Measurements from ENCODE around the gene AGAP3. TPM values are rescaled to one million over a fixed set of nuclear protein-coding genes. Genes with fewer than 3 reads are reported as not detected.
A peak's percentile ranks its signal among the peaks of the same experiment; 100 is the strongest.

AGAP3 gene
- polyA plus RNA-seq, 1 of the 3 experiments (the other 2 are of a cell fraction) = 126 TPM

- Histone ChIP-seq H3K9me3 (no peaks in the 10 kb centered on the region), H3K79me2 (ENCODE audit: insufficient read depth) (peaks cover 62% of the 10 kb centered on the region), H3K4me2 (peak overlapping the region; percentile 53; the same call in 1 of the 2 replicates), H2AFZ (ENCODE audit: low read depth) (no peak overlapping the region), H4K20me1 (ENCODE audit: insufficient read depth) (peaks cover 69% of the 10 kb centered on the region), H3K27me3 (ENCODE audit: insufficient read depth) (no peaks in the 10 kb centered on the region), H3F3A (replicated peaks; ENCODE audit: insufficient read depth) (peaks cover 31% of the 10 kb centered on the region), H3K9ac (no peak overlapping the region; the same call in 1 of the 2 replicates), H3K4me1 (ENCODE audit: control insufficient read depth in 1 of 2, insufficient read depth in 2 of 2, low read depth in 1 of 2, low read length in 1 of 2) (peaks cover 24 to 38% of the 10 kb centered on the region in 2 experiments), H3K9me2 (no peaks in the 10 kb centered on the region), H3K27ac (ENCODE audit: low read depth in 2 of 2, low read length in 1 of 2) (peak overlapping the region in 1 of 2 experiments; percentile 18; a peak in 1 of 4 replicates), H3K4me3 (ENCODE audit: low read depth in 2 of 2, low read length in 1 of 2) (peak overlapping the region; percentile 20 to 37; a peak in 3 of 4 replicates), H3K36me3 (replicated peaks in 1 of 2; ENCODE audit: control insufficient read depth in 1 of 2, insufficient read depth in 2 of 2, low read length in 1 of 2) (peaks cover 13 to 29% of the 10 kb centered on the region in 2 experiments)
- 63% methylated on average over 68 of the region's 114 CpGs for WGBS (ENCODE audit: low lambda C conversion rate)
- POLR2A ChIA-PET = no interaction called here
- CTCF ChIA-PET = interaction anchor here (0.5 to 18.7 kb wide), 23 partner anchors 11 to 1853 kb away, joined by 3 to 474 read pairs (median 6); partner anchors contain the start of genes AGAP3, FASTK, GBX1 and TMUB1
- TF ChIP-seq RCOR1 (IDR thresholded peaks at IDR 0.05; ENCODE audit: low read length) (no peak), NRF1 (IDR thresholded peaks at IDR 0.05; ENCODE audit: low read depth, low read length) (peak; percentile 23; the same call in 1 of the 2 replicates)
- peak; percentile 84 for DNase-seq
These were observed 29.0 kb downstream of the AGAP3 start for GRCh38 chr7:151115121-151115835.

- WGBS (ENCODE audit: low lambda C conversion rate) = 87% methylated on average over 10 of the region's 14 CpGs
- Histone ChIP-seq H3K4me1 (ENCODE audit: control insufficient read depth in 1 of 2, insufficient read depth in 2 of 2, low read depth in 1 of 2, low read length in 1 of 2) (peaks cover 24 to 35% of the 10 kb centered on the region in 2 experiments), H3K9ac (no peak overlapping the region; the same call in 1 of the 2 replicates), H3K4me3 (ENCODE audit: low read depth in 2 of 2, low read length in 1 of 2) (peak overlapping the region; percentile 20 to 37; a peak in 2 of 4 replicates), H3K27me3 (ENCODE audit: insufficient read depth) (no peaks in the 10 kb centered on the region), H3K79me2 (ENCODE audit: insufficient read depth) (peaks cover 56% of the 10 kb centered on the region), H3K27ac (ENCODE audit: low read depth in 2 of 2, low read length in 1 of 2) (peak overlapping the region in 1 of 2 experiments; percentile 18; a peak in 1 of 4 replicates), H3K9me3 (no peaks in the 10 kb centered on the region), H3K9me2 (no peaks in the 10 kb centered on the region), H4K20me1 (ENCODE audit: insufficient read depth) (peaks cover 62% of the 10 kb centered on the region), H3F3A (replicated peaks; ENCODE audit: insufficient read depth) (peaks cover 26% of the 10 kb centered on the region), H3K4me2 (peak overlapping the region; percentile 53; the same call in 1 of the 2 replicates), H3K36me3 (replicated peaks in 1 of 2; ENCODE audit: control insufficient read depth in 1 of 2, insufficient read depth in 2 of 2, low read length in 1 of 2) (peaks cover 13 to 35% of the 10 kb centered on the region in 2 experiments), H2AFZ (ENCODE audit: low read depth) (no peak overlapping the region)
- POLR2A ChIA-PET = no interaction called here
- CTCF ChIA-PET = interaction anchor here (0.6 to 18.7 kb wide), 20 partner anchors 10 to 1854 kb away, joined by 3 to 474 read pairs (median 5); partner anchors contain the start of genes AGAP3, FASTK, GBX1 and TMUB1
- TF ChIP-seq RAD21 (IDR thresholded peaks at IDR 0.05; ENCODE audit: low read length) (no peak), GABPA (IDR thresholded peaks at IDR 0.05; ENCODE audit: low read depth) (no peak), TAF1 (IDR thresholded peaks at IDR 0.05; ENCODE audit: borderline replicate concordance, low read depth, low read length) (no peak), PBX3 (IDR thresholded peaks at IDR 0.05) (no peak), MEF2A (IDR thresholded peaks at IDR 0.05; ENCODE audit: borderline replicate concordance, low read depth) (no peak)
- DNase-seq = peak; percentile 49
These were observed 29.7 kb downstream of the AGAP3 start for GRCh38 chr7:151115836-151116418.

Measured in SK-N-SH (cell line).